ENCODE measurements around the gene GPR160.
"Not testable (repeated sequence)": the region's sequence is repeated elsewhere in the genome, so short reads cannot be mapped to it uniquely, and the experiment has no call there.

The GPR160 gene

GRCh38 chr3:170037463-170038433 lies at the start of gene GPR160:
TSS of gene GPR160 (plus strand) at chr3:170037995. CDS start at chr3:170083973, 45,978 bp downstream.
- peak; percentile 55 to 76 (median 72) for DNase-seq (ENCODE audit: low read depth in 2 of 3, low spot score in 2 of 3)

GRCh38 chr3:169990431-169990830 lies 47.4 kb upstream of the GPR160 start:
- DNase-seq (ENCODE audit: low read depth in 2 of 3, low spot score in 2 of 3), result no peak

GRCh38 chr3:169992156-169992555 lies 45.6 kb upstream of the GPR160 start:
- no peak for DNase-seq (ENCODE audit: low read depth in 2 of 3, low spot score in 2 of 3)

- DNase-seq (ENCODE audit: low read depth in 2 of 3, low spot score in 2 of 3), result no peak
Measured at GRCh38 chr3:169992781-169993180, 45.0 kb upstream of the GPR160 start.

GRCh38 chr3:169993761-169994160 lies 44.0 kb upstream of the GPR160 start:
- DNase-seq (ENCODE audit: low read depth in 2 of 3, low spot score in 2 of 3), result no peak

GRCh38 chr3:169996063-169996462 lies 41.7 kb upstream of the GPR160 start:
- DNase-seq (ENCODE audit: low read depth in 2 of 3, low spot score in 2 of 3), result no peak

GRCh38 chr3:169998668-169999131 lies 39.1 kb upstream of the GPR160 start:
- DNase-seq (ENCODE audit: low read depth in 2 of 3, low spot score in 2 of 3), result no peak

- DNase-seq (ENCODE audit: low read depth in 2 of 3, low spot score in 2 of 3), result no peak
Measured at GRCh38 chr3:169999433-169999832, 38.4 kb upstream of the GPR160 start.

GRCh38 chr3:170000051-170000450 lies 37.7 kb upstream of the GPR160 start:
- DNase-seq (ENCODE audit: low read depth in 2 of 3, low spot score in 2 of 3), result no peak

GRCh38 chr3:170002231-170002630 lies 35.6 kb upstream of the GPR160 start:
- DNase-seq (ENCODE audit: low read depth in 2 of 3, low spot score in 2 of 3), result no peak

GRCh38 chr3:170002879-170003278 lies 34.9 kb upstream of the GPR160 start:
- DNase-seq (ENCODE audit: low read depth in 2 of 3, low spot score in 2 of 3), result no peak

GRCh38 chr3:170003881-170004356 lies 33.9 kb upstream of the GPR160 start:
- DNase-seq (ENCODE audit: low read depth in 2 of 3, low spot score in 2 of 3), result no peak

GRCh38 chr3:170007031-170007663 lies 30.6 kb upstream of the GPR160 start:
- DNase-seq (ENCODE audit: low read depth in 2 of 3, low spot score in 2 of 3), result no peak

GRCh38 chr3:170010498-170010897 lies 27.3 kb upstream of the GPR160 start:
- no peak for DNase-seq (ENCODE audit: low read depth in 2 of 3, low spot score in 2 of 3)

- DNase-seq (ENCODE audit: low read depth in 2 of 3, low spot score in 2 of 3), result no peak
Measured at GRCh38 chr3:170012683-170013400, 25.0 kb upstream of the GPR160 start.

- DNase-seq (ENCODE audit: low read depth in 2 of 3, low spot score in 2 of 3), result no peak
Measured at GRCh38 chr3:170016057-170016456, 21.7 kb upstream of the GPR160 start.

GRCh38 chr3:170019306-170019705 lies 18.5 kb upstream of the GPR160 start:
- not testable (repeated sequence) for DNase-seq (ENCODE audit: low read depth in 2 of 3, low spot score in 2 of 3)

GRCh38 chr3:170021083-170021482 lies 16.7 kb upstream of the GPR160 start:
- DNase-seq (ENCODE audit: low read depth in 2 of 3, low spot score in 2 of 3), result no peak

- no peak for DNase-seq (ENCODE audit: low read depth in 2 of 3, low spot score in 2 of 3)
Measured at GRCh38 chr3:170022336-170022735, 15.5 kb upstream of the GPR160 start.

GRCh38 chr3:170023165-170023564 lies 14.6 kb upstream of the GPR160 start:
- DNase-seq (ENCODE audit: low read depth in 2 of 3, low spot score in 2 of 3), result no peak

- DNase-seq (ENCODE audit: low read depth in 2 of 3, low spot score in 2 of 3), result no peak
Measured at GRCh38 chr3:170024581-170024980, 13.2 kb upstream of the GPR160 start.

Measured in activated CD8-positive, alpha-beta memory T cell treated with anti-CD3 and anti-CD28 coated beads for 48 hours (primary cell).